ENCODE measurements around the gene RNF39.

GRCh38 chr6:30066082-30066481 lies 9.5 kb downstream of the RNF39 start:
- TF ChIP-seq POLR2A (IDR thresholded peaks at IDR 0.05; ENCODE audit: low read depth, low read length) (no peak), POLR2AphosphoS5 (IDR thresholded peaks at IDR 0.05; ENCODE audit: low read depth, low read length) (no peak), TAF1 (IDR thresholded peaks at IDR 0.05; ENCODE audit: low read depth, low read length) (no peak), SPI1 (IDR thresholded peaks at IDR 0.05; ENCODE audit: low read depth, low read length) (no peak)
